ENCODE results near the gene RCOR3. TPM values are rescaled to one million over a fixed set of nuclear protein-coding genes. Genes with fewer than 3 reads are reported as not detected.

The RCOR3 gene
- total RNA-seq, 4 donors from 2014 or later = 78.1 to 110 (median 102) TPM

- no peak for DNase-seq
Measured at GRCh38 chr1:211361202-211361601, 102.0 kb downstream of the RCOR3 start.

More at GRCh38 chr1:211361202-211361601, 102.0 kb downstream of the RCOR3 start:
- Histone ChIP-seq H3K36me3 (no peaks in the 10 kb centered on the region), H3K9me3 (no peaks in the 10 kb centered on the region), H3K27ac (no peak overlapping the region), H3K4me1 (peaks cover 3 to 11% of the 10 kb centered on the region in 2 donors), H3K27me3 (no peaks in the 10 kb centered on the region), H3K4me3 (replicated peaks in 1 of 3) (no peak overlapping the region)
- 90 to 94% methylated on average over 1 of the region's 1 CpG for WGBS, 2 donors
- TF ChIP-seq POLR2A (IDR thresholded peaks at IDR 0.05) (no peak), CTCF (IDR thresholded peaks at IDR 0.05) (no peak)
- intact Hi-C loops (cut with DNase I) = no loop called here

Other genes starting within 250 kb of the RCOR3 start
- 1 to 10 TPM in 2 of 4 donors, not detected in 2; 1.3 TPM for gene KCNH1, start 125.2 kb upstream of the RCOR3 start, total RNA-seq
- gene TRAF5, start 67.5 kb downstream of the RCOR3 start, total RNA-seq = 1 to 10 TPM; 3.1 to 5.9 (median 4.0) TPM
- gene RD3, start 232.8 kb downstream of the RCOR3 start, total RNA-seq = not detected